HepG2 (cell line): Measurements from ENCODE around the gene FBXO10. TPM values are rescaled to one million over a fixed set of nuclear protein-coding genes. Genes with fewer than 3 reads are reported as not detected.

ENCODE experiments used
- ATF2 ChIP-seq: sonication (generic); formaldehyde crosslinking; IDR thresholded peaks from 2 replicates; pipeline ENCODE4 v1.4.0; 2020; ENCODE audit warnings: missing genetic modification reagents
- DNMT1 ChIP-seq: sonication (generic); formaldehyde crosslinking; IDR thresholded peaks from 2 replicates; pipeline ENCODE4 v1.5.1; 2020; ENCODE audit warnings: mild to moderate bottlenecking, missing genetic modification reagents
- JUN ChIP-seq: sonication (generic); formaldehyde crosslinking; IDR thresholded peaks from 2 replicates; pipeline ENCODE4 v1.4.0; 2020; ENCODE audit warnings: mild to moderate bottlenecking, missing genetic modification reagents
- MAFG ChIP-seq: sonication (generic); formaldehyde crosslinking; IDR thresholded peaks from 2 replicates; pipeline ENCODE4 v1.5.1; 2020; ENCODE audit warnings: mild to moderate bottlenecking, missing genetic modification reagents
- MXD1 ChIP-seq: sonication (generic); formaldehyde crosslinking; IDR thresholded peaks from 2 replicates; pipeline ENCODE4 v1.4.0; 2020; ENCODE audit warnings: mild to moderate bottlenecking, missing genetic modification reagents
- MZF1 ChIP-seq: sonication (generic); formaldehyde crosslinking; IDR thresholded peaks from 2 replicates; pipeline ENCODE4 v1.8.1; 2023; ENCODE audit warnings: mild to moderate bottlenecking, missing genetic modification reagents, borderline replicate concordance
- PLRG1 ChIP-seq: fragments of 450-650 bp; conservative IDR thresholded peaks from 2 replicates; pipeline ENCODE4 v1.6.1; 2016
- SMAD3 ChIP-seq: sonication (generic); formaldehyde crosslinking; IDR thresholded peaks from 2 replicates; pipeline ENCODE4 v1.4.0; 2020; ENCODE audit warnings: missing genetic modification reagents
- TCF12 ChIP-seq, 2 experiments: fragments of 450-650 bp in 1 of 2; sonication (generic) in 1 of 2; formaldehyde crosslinking in 1 of 2; IDR thresholded peaks; 2 replicates each; pipeline versions ENCODE4 v1.6.1 to v1.8.0; 2017 to 2022; ENCODE audit warnings: antibody characterized with exemption in 1 of 2, mild to moderate bottlenecking in 1 of 2, missing genetic modification reagents in 1 of 2, moderate library complexity in 1 of 2
- ZFP37 ChIP-seq: sonication (generic); formaldehyde crosslinking; IDR thresholded peaks from 2 replicates; pipeline ENCODE4 v1.4.0; 2020; ENCODE audit warnings: missing genetic modification reagents, borderline replicate concordance
- ZNF441 ChIP-seq: sonication (generic); formaldehyde crosslinking; IDR thresholded peaks from 2 replicates; pipeline ENCODE4 v1.7.0; 2021; ENCODE audit warnings: missing genetic modification reagents, borderline replicate concordance
- ZSCAN31 ChIP-seq: sonication (generic); formaldehyde crosslinking; IDR thresholded peaks from 2 replicates; pipeline ENCODE4 v1.5.0; 2020; ENCODE audit warnings: low read depth, mild to moderate bottlenecking, missing genetic modification reagents
- polyA plus RNA-seq, 8 experiments: library from polyadenylated mRNA; depleted of rRNA in 3 of 8; stranded (reverse) in 7 of 8; unstranded in 1 of 8; fragments of >200 nt; fragmentation: Illumina TruSeq in 4 of 8; extraction: Trizol in 4 of 8; gene quantifications; 2 replicates each; pipeline versions ENCODE4 v1.2.1 to v1.2.3, GENCODE V29; 2011 to 2016; ENCODE audit warnings: low read depth in 4 of 8, missing spikeins in 1 of 8, mixed read lengths in 1 of 8; ENCODE audit not compliant: insufficient read depth in 1 of 8
- total RNA-seq, 5 experiments: library from RNA; depleted of rRNA; stranded (reverse); fragments of >200 nt; fragmentation: Illumina TruSeq; extraction: Trizol; gene quantifications; 2 replicates each; pipeline ENCODE4 v1.2.3, GENCODE V29; 2016; ENCODE audit warnings: low read depth in 1 of 5
- TF ChIP-seq, protein P1 (sequence below): sonication (generic); formaldehyde crosslinking; IDR thresholded peaks from 2 replicates; pipeline ENCODE4 v1.4.0; 2020; ENCODE audit warnings: missing genetic modification reagents
- TF ChIP-seq, protein P2 (sequence below): sonication (generic); formaldehyde crosslinking; IDR thresholded peaks from 2 replicates; pipeline ENCODE4 v1.4.0; 2020; ENCODE audit warnings: missing genetic modification reagents, borderline replicate concordance
- TF ChIP-seq, protein P3 (sequence below): sonication (generic); formaldehyde crosslinking; IDR thresholded peaks from 2 replicates; pipeline ENCODE4 v1.4.0; 2020; ENCODE audit warnings: missing genetic modification reagents, borderline replicate concordance

FBXO10 gene
- total and polyA plus RNA-seq, 2 of the 13 experiments (the other 11 are each of a cell fraction or from before 2014, with no cell fraction given): 3.1 to 5.1 TPM

- TF ChIP-seq, protein P1, sequence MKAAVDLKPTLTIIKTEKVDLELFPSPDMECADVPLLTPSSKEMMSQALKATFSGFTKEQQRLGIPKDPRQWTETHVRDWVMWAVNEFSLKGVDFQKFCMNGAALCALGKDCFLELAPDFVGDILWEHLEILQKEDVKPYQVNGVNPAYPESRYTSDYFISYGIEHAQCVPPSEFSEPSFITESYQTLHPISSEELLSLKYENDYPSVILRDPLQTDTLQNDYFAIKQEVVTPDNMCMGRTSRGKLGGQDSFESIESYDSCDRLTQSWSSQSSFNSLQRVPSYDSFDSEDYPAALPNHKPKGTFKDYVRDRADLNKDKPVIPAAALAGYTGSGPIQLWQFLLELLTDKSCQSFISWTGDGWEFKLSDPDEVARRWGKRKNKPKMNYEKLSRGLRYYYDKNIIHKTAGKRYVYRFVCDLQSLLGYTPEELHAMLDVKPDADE (CRISPR knock-in tag): no peak
- TF ChIP-seq, protein P2, sequence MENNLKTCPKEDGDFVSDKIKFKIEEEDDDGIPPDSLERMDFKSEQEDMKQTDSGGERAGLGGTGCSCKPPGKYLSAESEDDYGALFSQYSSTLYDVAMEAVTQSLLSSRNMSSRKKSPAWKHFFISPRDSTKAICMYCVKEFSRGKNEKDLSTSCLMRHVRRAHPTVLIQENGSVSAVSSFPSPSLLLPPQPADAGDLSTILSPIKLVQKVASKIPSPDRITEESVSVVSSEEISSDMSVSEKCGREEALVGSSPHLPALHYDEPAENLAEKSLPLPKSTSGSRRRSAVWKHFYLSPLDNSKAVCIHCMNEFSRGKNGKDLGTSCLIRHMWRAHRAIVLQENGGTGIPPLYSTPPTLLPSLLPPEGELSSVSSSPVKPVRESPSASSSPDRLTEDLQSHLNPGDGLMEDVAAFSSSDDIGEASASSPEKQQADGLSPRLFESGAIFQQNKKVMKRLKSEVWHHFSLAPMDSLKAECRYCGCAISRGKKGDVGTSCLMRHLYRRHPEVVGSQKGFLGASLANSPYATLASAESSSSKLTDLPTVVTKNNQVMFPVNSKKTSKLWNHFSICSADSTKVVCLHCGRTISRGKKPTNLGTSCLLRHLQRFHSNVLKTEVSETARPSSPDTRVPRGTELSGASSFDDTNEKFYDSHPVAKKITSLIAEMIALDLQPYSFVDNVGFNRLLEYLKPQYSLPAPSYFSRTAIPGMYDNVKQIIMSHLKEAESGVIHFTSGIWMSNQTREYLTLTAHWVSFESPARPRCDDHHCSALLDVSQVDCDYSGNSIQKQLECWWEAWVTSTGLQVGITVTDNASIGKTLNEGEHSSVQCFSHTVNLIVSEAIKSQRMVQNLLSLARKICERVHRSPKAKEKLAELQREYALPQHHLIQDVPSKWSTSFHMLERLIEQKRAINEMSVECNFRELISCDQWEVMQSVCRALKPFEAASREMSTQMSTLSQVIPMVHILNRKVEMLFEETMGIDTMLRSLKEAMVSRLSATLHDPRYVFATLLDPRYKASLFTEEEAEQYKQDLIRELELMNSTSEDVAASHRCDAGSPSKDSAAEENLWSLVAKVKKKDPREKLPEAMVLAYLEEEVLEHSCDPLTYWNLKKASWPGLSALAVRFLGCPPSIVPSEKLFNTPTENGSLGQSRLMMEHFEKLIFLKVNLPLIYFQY (CRISPR knock-in tag): no peak
- TF ChIP-seq MAFG (CRISPR knock-in tag) (no peak), SMAD3 (CRISPR knock-in tag) (peak; percentile 73; the same call in 1 of the 2 replicates), ZNF441 (CRISPR knock-in tag) (peak; percentile 33; the same call in 1 of the 2 replicates), ZSCAN31 (0 out of 2 replicates have a peak, but pooled peaks have one; percentile 28), MXD1 (CRISPR knock-in tag) (peak; percentile 75; the same call in 1 of the 2 replicates), ZFP37 (CRISPR knock-in tag) (no peak), DNMT1 (CRISPR knock-in tag) (no peak), JUN (CRISPR knock-in tag) (0 out of 2 replicates have a peak, but pooled peaks have one; percentile 24), ATF2 (CRISPR knock-in tag) (no peak), PLRG1 (no peak), TCF12 (IDR thresholded peaks at IDR 0.05) (no peak), TCF12 (CRISPR knock-in tag; IDR thresholded peaks at IDR 0.05) (peak; percentile 53; the same call in 1 of the 2 replicates), MZF1 (CRISPR knock-in tag) (0 out of 2 replicates have a peak, but pooled peaks have one; percentile 23)
- TF ChIP-seq, protein P3, sequence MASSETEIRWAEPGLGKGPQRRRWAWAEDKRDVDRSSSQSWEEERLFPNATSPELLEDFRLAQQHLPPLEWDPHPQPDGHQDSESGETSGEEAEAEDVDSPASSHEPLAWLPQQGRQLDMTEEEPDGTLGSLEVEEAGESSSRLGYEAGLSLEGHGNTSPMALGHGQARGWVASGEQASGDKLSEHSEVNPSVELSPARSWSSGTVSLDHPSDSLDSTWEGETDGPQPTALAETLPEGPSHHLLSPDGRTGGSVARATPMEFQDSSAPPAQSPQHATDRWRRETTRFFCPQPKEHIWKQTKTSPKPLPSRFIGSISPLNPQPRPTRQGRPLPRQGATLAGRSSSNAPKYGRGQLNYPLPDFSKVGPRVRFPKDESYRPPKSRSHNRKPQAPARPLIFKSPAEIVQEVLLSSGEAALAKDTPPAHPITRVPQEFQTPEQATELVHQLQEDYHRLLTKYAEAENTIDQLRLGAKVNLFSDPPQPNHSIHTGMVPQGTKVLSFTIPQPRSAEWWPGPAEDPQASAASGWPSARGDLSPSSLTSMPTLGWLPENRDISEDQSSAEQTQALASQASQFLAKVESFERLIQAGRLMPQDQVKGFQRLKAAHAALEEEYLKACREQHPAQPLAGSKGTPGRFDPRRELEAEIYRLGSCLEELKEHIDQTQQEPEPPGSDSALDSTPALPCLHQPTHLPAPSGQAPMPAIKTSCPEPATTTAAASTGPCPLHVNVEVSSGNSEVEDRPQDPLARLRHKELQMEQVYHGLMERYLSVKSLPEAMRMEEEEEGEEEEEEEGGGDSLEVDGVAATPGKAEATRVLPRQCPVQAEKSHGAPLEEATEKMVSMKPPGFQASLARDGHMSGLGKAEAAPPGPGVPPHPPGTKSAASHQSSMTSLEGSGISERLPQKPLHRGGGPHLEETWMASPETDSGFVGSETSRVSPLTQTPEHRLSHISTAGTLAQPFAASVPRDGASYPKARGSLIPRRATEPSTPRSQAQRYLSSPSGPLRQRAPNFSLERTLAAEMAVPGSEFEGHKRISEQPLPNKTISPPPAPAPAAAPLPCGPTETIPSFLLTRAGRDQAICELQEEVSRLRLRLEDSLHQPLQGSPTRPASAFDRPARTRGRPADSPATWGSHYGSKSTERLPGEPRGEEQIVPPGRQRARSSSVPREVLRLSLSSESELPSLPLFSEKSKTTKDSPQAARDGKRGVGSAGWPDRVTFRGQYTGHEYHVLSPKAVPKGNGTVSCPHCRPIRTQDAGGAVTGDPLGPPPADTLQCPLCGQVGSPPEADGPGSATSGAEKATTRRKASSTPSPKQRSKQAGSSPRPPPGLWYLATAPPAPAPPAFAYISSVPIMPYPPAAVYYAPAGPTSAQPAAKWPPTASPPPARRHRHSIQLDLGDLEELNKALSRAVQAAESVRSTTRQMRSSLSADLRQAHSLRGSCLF (CRISPR knock-in tag): no peak
Observed at GRCh38 chr9:37485389-37486255, 90.6 kb downstream of the FBXO10 start, which contains the start of gene POLR1E (continued).
